ENCODE data around the gene ST13. TPM values are rescaled to one million over a fixed set of nuclear protein-coding genes. Genes with fewer than 3 reads are reported as not detected.
"Not testable (repeated sequence)": the region's sequence is repeated elsewhere in the genome, so short reads cannot be mapped to it uniquely, and the experiment has no call there.

ST13 gene
- total RNA-seq, 3 donors from 2014 or later: 162 to 248 (median 190) TPM

DNA sequence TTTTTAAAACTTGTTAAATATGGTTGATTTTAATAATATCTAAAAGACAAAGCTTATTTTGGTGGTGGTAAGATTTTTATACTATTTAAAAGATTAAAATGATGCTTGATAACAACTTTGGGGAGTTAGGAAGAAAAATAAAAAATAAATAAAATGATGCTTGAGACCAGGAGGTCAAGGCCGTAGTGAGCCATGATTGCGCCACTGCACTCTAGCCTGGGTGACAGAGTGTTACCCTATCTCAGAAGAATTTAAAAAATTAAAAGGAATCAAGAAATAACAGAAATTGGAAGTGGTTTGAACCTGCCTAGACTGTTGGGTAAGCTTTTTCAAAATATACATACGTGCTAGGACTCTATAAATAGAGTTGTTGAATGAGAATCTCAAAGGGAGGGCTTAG lies 17.6 kb upstream of the ST13 start:
- TF ChIP-seq POLR2AphosphoS5 (IDR thresholded peaks at IDR 0.05) (no peak), POLR2A (IDR thresholded peaks at IDR 0.05) (no peak)
- TF ChIP-seq, protein P1, sequence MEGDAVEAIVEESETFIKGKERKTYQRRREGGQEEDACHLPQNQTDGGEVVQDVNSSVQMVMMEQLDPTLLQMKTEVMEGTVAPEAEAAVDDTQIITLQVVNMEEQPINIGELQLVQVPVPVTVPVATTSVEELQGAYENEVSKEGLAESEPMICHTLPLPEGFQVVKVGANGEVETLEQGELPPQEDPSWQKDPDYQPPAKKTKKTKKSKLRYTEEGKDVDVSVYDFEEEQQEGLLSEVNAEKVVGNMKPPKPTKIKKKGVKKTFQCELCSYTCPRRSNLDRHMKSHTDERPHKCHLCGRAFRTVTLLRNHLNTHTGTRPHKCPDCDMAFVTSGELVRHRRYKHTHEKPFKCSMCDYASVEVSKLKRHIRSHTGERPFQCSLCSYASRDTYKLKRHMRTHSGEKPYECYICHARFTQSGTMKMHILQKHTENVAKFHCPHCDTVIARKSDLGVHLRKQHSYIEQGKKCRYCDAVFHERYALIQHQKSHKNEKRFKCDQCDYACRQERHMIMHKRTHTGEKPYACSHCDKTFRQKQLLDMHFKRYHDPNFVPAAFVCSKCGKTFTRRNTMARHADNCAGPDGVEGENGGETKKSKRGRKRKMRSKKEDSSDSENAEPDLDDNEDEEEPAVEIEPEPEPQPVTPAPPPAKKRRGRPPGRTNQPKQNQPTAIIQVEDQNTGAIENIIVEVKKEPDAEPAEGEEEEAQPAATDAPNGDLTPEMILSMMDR (IDR thresholded peaks at IDR 0.05): no peak
- H3K27me3 ChIP-seq: no peaks in the 10 kb centered on the region
- no peaks in the 10 kb centered on the region for H3K9me3 ChIP-seq
- H3K36me3 ChIP-seq: no peaks in the 10 kb centered on the region
- DNase-seq (ENCODE audit: low spot score in 2 of 2): no peak
- H3K4me3 ChIP-seq: no peak overlapping the region
- H3K4me1 ChIP-seq: no peaks in the 10 kb centered on the region
- no peak overlapping the region for H3K27ac ChIP-seq
- intact Hi-C loops (cut with DNase I; ENCODE audit: low total_unique reads): no loop called here

DNA sequence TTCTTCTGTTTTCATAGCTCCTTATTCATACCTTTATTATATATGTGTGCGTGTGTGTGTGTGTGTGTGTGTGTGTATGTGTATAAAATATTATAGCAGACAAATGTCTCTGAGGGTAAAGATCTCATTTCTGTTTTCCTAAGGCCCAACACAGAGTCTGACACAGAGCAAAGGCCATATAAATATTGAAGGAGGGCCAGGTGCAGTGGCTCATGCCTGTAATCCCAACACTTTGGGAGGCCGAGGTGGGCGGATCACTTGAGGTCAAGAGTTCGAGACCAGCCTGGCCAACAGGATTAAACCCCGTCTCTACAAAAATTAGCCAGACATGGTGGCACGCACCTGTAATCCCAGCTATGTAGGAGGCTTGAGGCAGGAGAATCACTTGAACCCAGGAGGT lies 11.9 kb upstream of the ST13 start:
- H3K4me1 ChIP-seq; H3K36me3 ChIP-seq; H3K27ac ChIP-seq; H3K9me3 ChIP-seq; H3K4me3 ChIP-seq; DNase-seq (ENCODE audit: low spot score in 2 of 2); H3K27me3 ChIP-seq; intact Hi-C loops (cut with DNase I; ENCODE audit: low total_unique reads): not testable (repeated sequence)

- Histone ChIP-seq H3K36me3 (no peaks in the 10 kb centered on the region), H3K27ac (no peak overlapping the region), H3K4me3 (no peak overlapping the region), H3K4me1 (no peaks in the 10 kb centered on the region), H3K27me3 (no peaks in the 10 kb centered on the region), H3K9me3 (no peaks in the 10 kb centered on the region)
- no peak for TF ChIP-seq POLR2AphosphoS5 (IDR thresholded peaks at IDR 0.05)
- TF ChIP-seq, protein P1 (IDR thresholded peaks at IDR 0.05): no peak
- no peak for TF ChIP-seq POLR2A (IDR thresholded peaks at IDR 0.05)
- DNase-seq (ENCODE audit: low spot score in 2 of 2): no peak
- intact Hi-C loops (cut with DNase I; ENCODE audit: low total_unique reads): no loop called here
Observed at GRCh38 chr22:40867109-40867508, 10.7 kb upstream of the ST13 start.

GRCh38 chr22:40862537-40862936 lies 6.1 kb upstream of the ST13 start:
- H3K4me3 ChIP-seq: no peak overlapping the region
- no peak overlapping the region for H3K27ac ChIP-seq
- TF ChIP-seq POLR2A (IDR thresholded peaks at IDR 0.05): no peak
- TF ChIP-seq, protein P1 (IDR thresholded peaks at IDR 0.05): no peak
- TF ChIP-seq POLR2AphosphoS5 (IDR thresholded peaks at IDR 0.05): no peak
- no peaks in the 10 kb centered on the region for H3K36me3 ChIP-seq
- no peaks in the 10 kb centered on the region for H3K9me3 ChIP-seq
- H3K4me1 ChIP-seq: peaks cover 0 to 7% of the 10 kb centered on the region in 2 donors
- no peaks in the 10 kb centered on the region for H3K27me3 ChIP-seq
- intact Hi-C loops (cut with DNase I; ENCODE audit: low total_unique reads): no loop called here
- DNase-seq (ENCODE audit: low spot score in 2 of 2): no peak

DNA sequence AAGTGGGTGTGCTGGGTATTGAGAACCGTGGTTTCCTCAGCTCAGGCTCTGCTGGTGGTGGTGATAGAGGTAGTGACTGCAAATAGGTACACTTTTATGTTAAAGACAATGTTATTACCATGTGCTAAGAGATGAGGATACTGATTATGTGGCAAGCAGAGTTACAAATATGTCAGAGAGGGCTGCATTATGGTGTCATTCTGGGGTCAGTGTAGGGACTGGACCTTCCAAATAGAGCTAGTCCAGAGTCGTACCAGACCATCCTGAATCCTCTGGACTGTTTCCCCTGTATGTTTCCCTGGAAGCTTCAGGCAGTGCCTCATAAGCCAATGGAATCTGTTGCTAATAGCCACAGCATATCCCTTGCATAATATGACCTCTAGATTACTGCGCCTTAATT lies 5.6 kb upstream of the ST13 start, which contains the start of gene DNAJB7:
DNAJB7 (minus strand) TSS at position 101 of the 400 bp plus-strand sequence. CDS start 119 bp downstream, outside the sequence.
- H3K27ac ChIP-seq: no peak within 1 kb of the TSS
- intact Hi-C loops (cut with DNase I; ENCODE audit: low total_unique reads): no loop called here
- H3K9me3 ChIP-seq: no peaks in the 10 kb centered on the region
- H3K36me3 ChIP-seq: no peaks in the 10 kb centered on the region
- H3K4me1 ChIP-seq: peaks cover 0 to 7% of the 10 kb centered on the region in 2 donors
- TF ChIP-seq POLR2A (IDR thresholded peaks at IDR 0.05) (no peak), POLR2AphosphoS5 (IDR thresholded peaks at IDR 0.05) (no peak)
- TF ChIP-seq, protein P1 (IDR thresholded peaks at IDR 0.05): no peak
- no peaks in the 10 kb centered on the region for H3K27me3 ChIP-seq
- H3K4me3 ChIP-seq: no peak within 1 kb of the TSS
- DNase-seq (ENCODE audit: low spot score in 2 of 2): no peak
